ENCODE results near the gene PTPRG. TPM values are rescaled to one million over a fixed set of nuclear protein-coding genes. Genes with fewer than 3 reads are reported as not detected.

Gene PTPRG
- total RNA-seq, 2 experiments from 2014 or later, result 0.03 to 0.05 TPM

DNA sequence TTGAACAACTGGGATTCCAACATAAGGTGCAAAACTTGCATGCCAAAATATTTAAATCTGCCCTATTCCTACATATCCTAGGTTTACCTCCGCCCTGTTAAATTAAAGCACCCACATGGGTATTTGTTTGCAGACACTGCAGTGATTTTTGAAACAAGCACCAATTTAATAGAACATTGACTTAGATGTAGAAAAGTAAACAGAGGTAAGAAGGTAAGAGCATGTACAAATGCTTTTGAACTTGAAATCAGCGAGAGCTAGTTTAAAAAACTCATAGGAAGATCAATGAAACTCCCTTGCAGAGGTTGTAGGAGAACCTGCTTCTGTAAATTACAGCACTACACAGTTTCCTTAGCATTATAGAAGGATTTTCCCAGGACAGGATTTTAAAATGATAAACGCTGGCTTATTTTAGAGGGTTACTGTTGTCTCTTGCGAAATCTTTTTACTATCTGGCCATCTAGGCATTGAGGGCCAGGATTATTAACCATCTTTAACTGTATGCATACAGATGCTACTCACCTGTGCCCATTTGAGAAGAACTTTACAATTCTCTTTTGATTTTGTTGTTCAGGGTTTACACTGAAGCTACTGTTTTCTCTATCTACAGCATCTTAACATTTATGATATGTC, 527.2 kb downstream of the PTPRG start:
- no peak for DNase-seq
- Mint-ChIP-seq H3K4me3 (no peak overlapping the region), H3K36me3 (ENCODE audit: low read depth) (no peaks in the 10 kb centered on the region), H3K27ac (no peak overlapping the region), H3K9me3 (peaks cover 2% of the 10 kb centered on the region), H3K27me3 (peaks cover 18% of the 10 kb centered on the region), H3K4me1 (ENCODE audit: low read depth) (no peaks in the 10 kb centered on the region)
- no peaks in the 10 kb centered on the region for H3K36me3 ChIP-seq (ENCODE audit: insufficient read depth, low read length)
- ChIA-PET POLR2A (no interaction called here), CTCF (no interaction called here)
- ATAC-seq (ENCODE audit: poor library complexity), result no peak
- no peaks in the 10 kb centered on the region for H3K9me3 ChIP-seq (ENCODE audit: control insufficient read depth in 1 of 2, insufficient read depth in 1 of 2, low read length in 2 of 2)
- no peaks in the 10 kb centered on the region for H3K27me3 ChIP-seq (ENCODE audit: control insufficient read depth in 1 of 2, insufficient read depth in 2 of 2, low read length in 2 of 2)
- no peaks in the 10 kb centered on the region for H3K4me1 ChIP-seq (ENCODE audit: insufficient read depth, low read length)
- intact Hi-C loops (cut with DNase I, micrococcal nuclease), result no loop called here
- H3K27ac ChIP-seq (ENCODE audit: low read depth in 1 of 2, low read length in 2 of 2), result no peak overlapping the region
- TF ChIP-seq, protein P1, sequence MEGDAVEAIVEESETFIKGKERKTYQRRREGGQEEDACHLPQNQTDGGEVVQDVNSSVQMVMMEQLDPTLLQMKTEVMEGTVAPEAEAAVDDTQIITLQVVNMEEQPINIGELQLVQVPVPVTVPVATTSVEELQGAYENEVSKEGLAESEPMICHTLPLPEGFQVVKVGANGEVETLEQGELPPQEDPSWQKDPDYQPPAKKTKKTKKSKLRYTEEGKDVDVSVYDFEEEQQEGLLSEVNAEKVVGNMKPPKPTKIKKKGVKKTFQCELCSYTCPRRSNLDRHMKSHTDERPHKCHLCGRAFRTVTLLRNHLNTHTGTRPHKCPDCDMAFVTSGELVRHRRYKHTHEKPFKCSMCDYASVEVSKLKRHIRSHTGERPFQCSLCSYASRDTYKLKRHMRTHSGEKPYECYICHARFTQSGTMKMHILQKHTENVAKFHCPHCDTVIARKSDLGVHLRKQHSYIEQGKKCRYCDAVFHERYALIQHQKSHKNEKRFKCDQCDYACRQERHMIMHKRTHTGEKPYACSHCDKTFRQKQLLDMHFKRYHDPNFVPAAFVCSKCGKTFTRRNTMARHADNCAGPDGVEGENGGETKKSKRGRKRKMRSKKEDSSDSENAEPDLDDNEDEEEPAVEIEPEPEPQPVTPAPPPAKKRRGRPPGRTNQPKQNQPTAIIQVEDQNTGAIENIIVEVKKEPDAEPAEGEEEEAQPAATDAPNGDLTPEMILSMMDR (IDR thresholded peaks at IDR 0.05), result no peak
- no peak overlapping the region for H3K4me3 ChIP-seq (ENCODE audit: low read length)

DNA sequence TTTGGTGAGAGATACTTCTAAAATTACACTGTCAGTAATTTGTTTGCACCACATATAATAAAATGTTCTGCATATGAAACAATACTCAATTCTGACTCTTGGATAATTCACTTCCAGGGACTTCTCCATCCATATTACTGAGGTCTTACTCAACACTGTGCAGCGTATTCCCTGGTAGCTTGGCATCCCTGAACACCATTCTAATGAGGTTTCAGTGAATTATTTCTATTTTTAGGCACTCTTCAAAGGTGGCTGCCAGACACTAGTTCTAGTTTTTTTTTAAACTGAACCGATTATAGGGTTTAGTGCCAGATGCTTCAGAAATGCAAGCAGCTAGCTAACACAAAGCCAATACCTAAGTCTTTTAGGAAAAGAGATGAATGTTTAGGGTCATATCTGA, 528.7 kb downstream of the PTPRG start:
- ChIA-PET POLR2A (no interaction called here), CTCF (no interaction called here)
- TF ChIP-seq, protein P1 (IDR thresholded peaks at IDR 0.05), result no peak
- Histone ChIP-seq H3K27me3 (ENCODE audit: control insufficient read depth in 1 of 2, insufficient read depth in 2 of 2, low read length in 2 of 2) (no peaks in the 10 kb centered on the region), H3K9me3 (ENCODE audit: control insufficient read depth in 1 of 2, insufficient read depth in 1 of 2, low read length in 2 of 2) (no peaks in the 10 kb centered on the region), H3K4me1 (ENCODE audit: insufficient read depth, low read length) (no peaks in the 10 kb centered on the region), H3K36me3 (ENCODE audit: insufficient read depth, low read length) (no peaks in the 10 kb centered on the region), H3K27ac (ENCODE audit: low read depth in 1 of 2, low read length in 2 of 2) (no peak overlapping the region), H3K4me3 (ENCODE audit: low read length) (no peak overlapping the region)
- intact Hi-C loops (cut with DNase I, micrococcal nuclease), result no loop called here
- Mint-ChIP-seq H3K9me3 (peaks cover 2% of the 10 kb centered on the region), H3K27ac (no peak overlapping the region), H3K36me3 (ENCODE audit: low read depth) (no peaks in the 10 kb centered on the region), H3K27me3 (peaks cover 18% of the 10 kb centered on the region), H3K4me3 (no peak overlapping the region), H3K4me1 (ENCODE audit: low read depth) (no peaks in the 10 kb centered on the region)
- ATAC-seq (ENCODE audit: poor library complexity) (no peak), DNase-seq (no peak)

DNA sequence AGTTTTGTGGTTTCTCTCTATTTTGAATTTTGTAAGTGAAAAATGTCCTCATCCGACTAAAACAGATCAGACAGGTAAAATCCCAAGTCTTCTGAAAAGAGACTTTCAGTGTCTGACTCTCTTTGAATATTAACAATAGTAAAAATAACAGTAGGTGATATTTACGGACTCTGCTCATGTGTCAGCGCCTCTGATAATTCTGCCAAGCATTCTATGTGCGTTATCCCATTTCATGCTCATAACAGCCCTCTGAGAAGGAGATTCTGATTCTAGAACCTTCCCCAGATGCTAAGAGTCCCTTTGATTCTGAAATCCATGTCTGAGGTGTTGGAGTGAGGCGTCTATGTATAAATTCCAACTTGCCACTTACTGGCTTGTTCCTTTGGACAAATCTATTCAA, 529.1 kb downstream of the PTPRG start:
- Histone ChIP-seq H3K4me3 (ENCODE audit: low read length) (no peak overlapping the region), H3K9me3 (ENCODE audit: control insufficient read depth in 1 of 2, insufficient read depth in 1 of 2, low read length in 2 of 2) (no peaks in the 10 kb centered on the region), H3K27me3 (ENCODE audit: control insufficient read depth in 1 of 2, insufficient read depth in 2 of 2, low read length in 2 of 2) (no peaks in the 10 kb centered on the region), H3K27ac (ENCODE audit: low read depth in 1 of 2, low read length in 2 of 2) (no peak overlapping the region), H3K36me3 (ENCODE audit: insufficient read depth, low read length) (no peaks in the 10 kb centered on the region), H3K4me1 (ENCODE audit: insufficient read depth, low read length) (no peaks in the 10 kb centered on the region)
- TF ChIP-seq, protein P1 (IDR thresholded peaks at IDR 0.05), result no peak
- Mint-ChIP-seq H3K9me3 (peaks cover 2% of the 10 kb centered on the region), H3K27me3 (peaks cover 18% of the 10 kb centered on the region), H3K4me1 (ENCODE audit: low read depth) (no peaks in the 10 kb centered on the region), H3K36me3 (ENCODE audit: low read depth) (no peaks in the 10 kb centered on the region), H3K27ac (no peak overlapping the region), H3K4me3 (no peak overlapping the region)
- ATAC-seq (ENCODE audit: poor library complexity) (no peak), DNase-seq (no peak)
- ChIA-PET CTCF (no interaction called here), POLR2A (no interaction called here)
- intact Hi-C loops (cut with DNase I, micrococcal nuclease), result no loop called here

Data from CD4-positive, alpha-beta T cell (primary cell).